Endothelial cell of umbilical vein (primary cell): ENCODE results near the gene SCP2. TPM values are rescaled to one million over a fixed set of nuclear protein-coding genes. Genes with fewer than 3 reads are reported as not detected.

ENCODE experiments used
- BruUV-seq: library from RNA; stranded (reverse); fragments of 400-500 nt; replicated peaks from 2 replicates; lab custom pipeline; 2021; lab: Mats Ljungman, UMichigan
- CTCF ChIA-PET: fragments of 300-600, 350-600 bp; sonication (Branson Sonifier 250); formaldehyde crosslinking; loops from one replicate; lab custom pipeline; 2021; ENCODE audit warnings: antibody characterized with exemption, inconsistent platforms; lab: Charles Lee
- POLR2A ChIA-PET: fragments of 300-600, 350-600 bp; sonication (Branson Sonifier 250); formaldehyde crosslinking; loops from one replicate; lab custom pipeline; 2021; ENCODE audit warnings: antibody characterized with exemption, inconsistent platforms; lab: Charles Lee
- DNase-seq: peaks from one replicate; pipeline ENCODE4 v3.0.0-alpha.2; 2011; ENCODE audit warnings: low read depth, low spot score
- FAIRE-seq: peaks from 2 replicates; lab custom pipeline; 2011; peaks lifted over from hg19 to GRCh38; lab: Jason Lieb, UNC
- H2AFZ ChIP-seq: 2 replicates; pipeline ENCODE4 v1.6.0; 2012; ENCODE audit warnings: low read depth, low read length, control low read depth, inconsistent platforms
- H3K27ac ChIP-seq: 2 replicates; pipeline ENCODE4 v1.5.1; 2011; ENCODE audit warnings: low read depth, mild to moderate bottlenecking, control low read depth, low read length, moderate library complexity; ENCODE audit not compliant: insufficient read depth
- H3K27me3 ChIP-seq, 2 experiments: 2 replicates each; pipeline versions ENCODE4 v1.6.0 to v1.6.1; 2011; ENCODE audit warnings: low read length in 2 of 2, mixed read lengths in 1 of 2; ENCODE audit not compliant: control insufficient read depth in 2 of 2, insufficient read depth in 2 of 2
- H3K36me3 ChIP-seq, 2 experiments: 2 replicates in 1 of 2; 3 replicates in 1 of 2; pipeline ENCODE4 v1.5.1; 2011; ENCODE audit warnings: low read length in 2 of 2, mild to moderate bottlenecking in 1 of 2, moderate library complexity in 1 of 2; ENCODE audit not compliant: control insufficient read depth in 2 of 2, insufficient read depth in 2 of 2; ENCODE audit errors: extremely low read depth in 1 of 2
- H3K4me1 ChIP-seq: 3 replicates; pipeline ENCODE4 v1.5.1; 2011; ENCODE audit warnings: mild to moderate bottlenecking, low read length; ENCODE audit not compliant: control insufficient read depth, insufficient read depth; ENCODE audit errors: extremely low read depth
- H3K4me2 ChIP-seq: 2 replicates; pipeline ENCODE4 v1.6.1; 2011; ENCODE audit warnings: low read length, control low read depth, mixed read lengths; ENCODE audit not compliant: insufficient read depth
- H3K4me3 ChIP-seq, 3 experiments: fragments of 200-600 bp in 1 of 3; sonication (generic), shearing (Covaris generic) in 1 of 3; replicated peaks in 1 of 3; 2 replicates each; pipeline ENCODE4 v1.5.1; 2011 to 2016; ENCODE audit warnings: control low read depth in 3 of 3, low read length in 3 of 3, mild to moderate bottlenecking in 2 of 3, inconsistent platforms in 1 of 3, low read depth in 1 of 3, moderate library complexity in 1 of 3; ENCODE audit not compliant: insufficient read depth in 1 of 3
- H3K79me2 ChIP-seq: 2 replicates; pipeline ENCODE4 v1.6.0; 2012; ENCODE audit warnings: low read length, inconsistent platforms; ENCODE audit not compliant: control insufficient read depth, insufficient read depth
- H3K9ac ChIP-seq: replicated peaks from 2 replicates; pipeline ENCODE3; 2011; ENCODE audit warnings: low read length, control low read depth; ENCODE audit not compliant: insufficient read depth; ENCODE audit errors: extremely low read depth
- H3K9me1 ChIP-seq: replicated peaks from 3 replicates; pipeline ENCODE4 v1.6.0; 2011; ENCODE audit warnings: mild to moderate bottlenecking, low read length; ENCODE audit not compliant: control insufficient read depth, insufficient read depth; ENCODE audit errors: extremely low read depth
- H3K9me3 ChIP-seq: replicated peaks from 2 replicates; pipeline ENCODE4 v1.5.1; 2012; ENCODE audit warnings: low read length, inconsistent platforms; ENCODE audit not compliant: control insufficient read depth, insufficient read depth
- H4K20me1 ChIP-seq: replicated peaks from 2 replicates; pipeline ENCODE3; 2011; ENCODE audit warnings: mild to moderate bottlenecking, low read length; ENCODE audit not compliant: control insufficient read depth, insufficient read depth; ENCODE audit errors: extremely low read depth
- EZH2 ChIP-seq: IDR thresholded peaks from 2 replicates; pipeline ENCODE4 v1.6.1; 2012; ENCODE audit warnings: borderline replicate concordance, low read depth, mild to moderate bottlenecking, moderate library complexity, low read length, inconsistent platforms; ENCODE audit not compliant: severe bottlenecking
- FOS ChIP-seq: IDR thresholded peaks from 2 replicates; pipeline ENCODE4 v1.6.1; 2011; ENCODE audit warnings: mild to moderate bottlenecking, low read length, moderate library complexity, borderline replicate concordance; ENCODE audit not compliant: insufficient read depth
- GATA2 ChIP-seq: IDR thresholded peaks from 2 replicates; pipeline ENCODE4 v1.7.0; 2011; ENCODE audit warnings: low read depth, mild to moderate bottlenecking, moderate library complexity, mixed read lengths, low read length; ENCODE audit not compliant: insufficient read length, insufficient read depth
- JUN ChIP-seq: IDR thresholded peaks from 2 replicates; pipeline ENCODE4 v1.6.1; 2011; ENCODE audit warnings: borderline replicate concordance, low read depth; ENCODE audit not compliant: insufficient read length, insufficient read depth
- MYC ChIP-seq: IDR thresholded peaks from one replicate; pipeline ENCODE4 v1.6.1; 2011; ENCODE audit warnings: mild to moderate bottlenecking, low read depth, low read length
- POLR2A ChIP-seq: IDR thresholded peaks from 2 replicates; pipeline ENCODE4 v1.6.1; 2012; ENCODE audit warnings: low read depth, mild to moderate bottlenecking, control low read depth, low read length
- POLR2AphosphoS5 ChIP-seq: IDR thresholded peaks from 2 replicates; pipeline ENCODE4 v1.6.1; 2012; ENCODE audit warnings: low read depth, mild to moderate bottlenecking, control low read depth, low read length, moderate library complexity; ENCODE audit not compliant: insufficient read depth
- dilution Hi-C: fragments of 300-500 bp; cut with MboI; formaldehyde crosslinking; loops from one replicate; pipeline ENCODE4 v1.15.0; 2019; ENCODE audit warnings: low sequenced_read_pairs; ENCODE audit not compliant: extremely low pct_ligation_motif_present
- intact Hi-C: fragments of 100-400 bp; cut with micrococcal nuclease; formaldehyde crosslinking; loops from one replicate; pipeline ENCODE4 v1.10.0; 2022
- polyA plus RNA-seq, 4 experiments: library from polyadenylated mRNA; depleted of rRNA in 3 of 4; stranded (reverse) in 3 of 4; unstranded in 1 of 4; fragments of >200 nt; gene quantifications; 2 replicates each; pipeline versions ENCODE4 v1.2.1 to v1.2.3, GENCODE V29; 2011 to 2012; ENCODE audit warnings: missing spikeins in 1 of 4
- total RNA-seq: library from RNA; stranded (reverse); gene quantifications from 2 replicates; pipeline ENCODE4 v1.2.3, GENCODE V29; 2021
- TF ChIP-seq, protein P1 (sequence below): IDR thresholded peaks from 2 replicates; pipeline ENCODE4 v1.6.1; 2011; ENCODE audit not compliant: insufficient read depth, insufficient read length
- TF ChIP-seq, protein P2 (sequence below), 2 donors: IDR thresholded peaks; 1 replicate in 1 of 2; 2 replicates in 1 of 2; pipeline ENCODE4 v1.5.1; 2011; ENCODE audit warnings: low read length in 2 of 2, mild to moderate bottlenecking in 2 of 2, moderate library complexity in 2 of 2, control low read depth in 1 of 2, inconsistent platforms in 1 of 2, low read depth in 1 of 2; ENCODE audit not compliant: insufficient read depth in 1 of 2; ENCODE audit errors: extremely low read depth in 1 of 2

The SCP2 gene
- total and polyA plus RNA-seq, 2 donors (not counting 3 experiments of a cell fraction or from before 2014, with no cell fraction given), result 42.4 to 92.7 TPM

DNA sequence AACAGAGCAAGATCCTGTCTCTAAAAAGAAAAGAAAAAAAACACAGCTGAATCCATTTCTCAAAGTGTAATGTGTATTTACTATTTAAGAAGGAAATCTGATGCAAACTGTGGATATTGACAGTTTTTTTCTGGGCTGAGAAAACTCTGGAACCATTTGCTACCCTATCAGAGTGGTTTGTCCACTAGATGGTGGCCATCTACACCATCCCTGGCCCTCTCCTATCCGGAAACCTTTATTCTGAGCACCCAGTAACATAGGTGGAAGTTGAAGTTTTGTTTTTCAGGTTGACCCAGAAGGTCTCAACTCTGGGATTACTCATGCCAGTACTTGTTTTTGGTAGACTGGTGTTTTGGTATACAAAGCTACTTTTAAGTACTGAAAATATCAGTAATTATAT, 25.7 kb upstream of the SCP2 start:
- Histone ChIP-seq H3K9ac (no peak overlapping the region), H3K4me2 (no peak overlapping the region), H3K4me1 (no peaks in the 10 kb centered on the region), H3K36me3 (no peaks in the 10 kb centered on the region), H4K20me1 (no peaks in the 10 kb centered on the region), H3K27ac (no peak overlapping the region), H3K9me1 (no peaks in the 10 kb centered on the region), H3K4me3 (no peak overlapping the region), H3K27me3 (no peaks in the 10 kb centered on the region), H3K9me3 (no peaks in the 10 kb centered on the region), H3K79me2 (no peaks in the 10 kb centered on the region), H2AFZ (no peak overlapping the region)
- BruUV-seq, result no TSS peak
- DNase-seq (no peak), FAIRE-seq (peak; percentile 21)
- ChIA-PET POLR2A (no interaction called here), CTCF (interaction anchor here (0.8 to 1.2 kb wide), 5 partner anchors 9 to 281 kb away, joined by 3 to 4 read pairs (median 3); no protein-coding TSS in a partner anchor)
- TF ChIP-seq EZH2 (no peak), JUN (no peak), POLR2AphosphoS5 (no peak), MYC (no peak), GATA2 (no peak), FOS (no peak), POLR2A (no peak)
- TF ChIP-seq, protein P1, sequence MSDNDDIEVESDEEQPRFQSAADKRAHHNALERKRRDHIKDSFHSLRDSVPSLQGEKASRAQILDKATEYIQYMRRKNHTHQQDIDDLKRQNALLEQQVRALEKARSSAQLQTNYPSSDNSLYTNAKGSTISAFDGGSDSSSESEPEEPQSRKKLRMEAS, result no peak
- TF ChIP-seq, protein P2, sequence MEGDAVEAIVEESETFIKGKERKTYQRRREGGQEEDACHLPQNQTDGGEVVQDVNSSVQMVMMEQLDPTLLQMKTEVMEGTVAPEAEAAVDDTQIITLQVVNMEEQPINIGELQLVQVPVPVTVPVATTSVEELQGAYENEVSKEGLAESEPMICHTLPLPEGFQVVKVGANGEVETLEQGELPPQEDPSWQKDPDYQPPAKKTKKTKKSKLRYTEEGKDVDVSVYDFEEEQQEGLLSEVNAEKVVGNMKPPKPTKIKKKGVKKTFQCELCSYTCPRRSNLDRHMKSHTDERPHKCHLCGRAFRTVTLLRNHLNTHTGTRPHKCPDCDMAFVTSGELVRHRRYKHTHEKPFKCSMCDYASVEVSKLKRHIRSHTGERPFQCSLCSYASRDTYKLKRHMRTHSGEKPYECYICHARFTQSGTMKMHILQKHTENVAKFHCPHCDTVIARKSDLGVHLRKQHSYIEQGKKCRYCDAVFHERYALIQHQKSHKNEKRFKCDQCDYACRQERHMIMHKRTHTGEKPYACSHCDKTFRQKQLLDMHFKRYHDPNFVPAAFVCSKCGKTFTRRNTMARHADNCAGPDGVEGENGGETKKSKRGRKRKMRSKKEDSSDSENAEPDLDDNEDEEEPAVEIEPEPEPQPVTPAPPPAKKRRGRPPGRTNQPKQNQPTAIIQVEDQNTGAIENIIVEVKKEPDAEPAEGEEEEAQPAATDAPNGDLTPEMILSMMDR (IDR thresholded peaks at IDR 0.05; ENCODE audit: extremely low read depth in 1 of 2, insufficient read depth in 1 of 2, low read depth in 1 of 2, low read length in 2 of 2), result no peak
- intact Hi-C loops (no loop called here), dilution Hi-C loops (no loop called here)
